GM19035 (cell line): ENCODE data around the gene GCH1.
A peak's percentile ranks its signal among the peaks of the same experiment; 100 is the strongest.
"Not testable (repeated sequence)": the region's sequence is repeated elsewhere in the genome, so short reads cannot be mapped to it uniquely, and the experiment has no call there.

ENCODE experiments used
- ATAC-seq: cut with Tn5 transposase; IDR thresholded peaks from one replicate; pipeline ENCODE4 v1.9.1; 2021; ENCODE audit not compliant: unreplicated experiment

GCH1 gene

DNA sequence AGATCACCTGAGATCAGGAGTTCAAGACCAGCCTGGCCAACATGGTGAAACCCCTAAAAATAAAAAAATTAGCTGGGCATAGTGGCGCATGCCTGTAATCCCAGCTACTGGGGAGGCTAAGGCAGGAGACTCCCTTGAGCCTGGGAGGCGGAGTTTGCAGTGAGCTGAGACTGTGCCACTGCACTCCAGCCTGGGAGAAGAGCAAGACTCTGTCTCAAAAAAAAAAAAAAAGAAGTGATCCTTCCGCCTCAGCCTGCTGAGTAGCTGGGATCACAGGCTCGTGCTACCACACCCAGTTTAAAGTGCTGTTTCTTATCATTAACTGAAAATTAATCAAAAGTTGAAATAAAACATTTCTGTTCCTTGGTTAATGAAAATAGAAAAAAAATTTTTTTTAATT, 6.3 kb upstream of the GCH1 start:
- ATAC-seq, result not testable (repeated sequence)

DNA sequence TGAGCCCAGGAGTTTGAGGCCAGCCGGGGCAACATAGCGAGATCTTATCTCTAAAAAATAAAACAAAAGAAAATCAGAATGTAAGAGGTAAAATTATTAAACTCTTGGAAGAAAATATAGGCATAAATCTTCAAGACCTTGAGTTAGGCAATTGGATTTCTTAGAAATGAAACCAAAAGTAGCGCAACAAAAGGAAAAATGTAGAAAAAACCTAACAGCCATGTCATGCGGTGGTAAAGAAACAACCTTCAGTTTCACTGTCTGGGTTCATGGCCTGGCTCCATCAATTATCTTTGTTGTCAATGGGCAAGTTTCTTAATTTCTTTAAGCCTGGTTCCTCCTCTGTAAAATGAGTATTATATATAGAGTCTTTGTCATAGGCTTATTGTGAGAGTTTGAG, 5.6 kb upstream of the GCH1 start:
- no peak for ATAC-seq

DNA sequence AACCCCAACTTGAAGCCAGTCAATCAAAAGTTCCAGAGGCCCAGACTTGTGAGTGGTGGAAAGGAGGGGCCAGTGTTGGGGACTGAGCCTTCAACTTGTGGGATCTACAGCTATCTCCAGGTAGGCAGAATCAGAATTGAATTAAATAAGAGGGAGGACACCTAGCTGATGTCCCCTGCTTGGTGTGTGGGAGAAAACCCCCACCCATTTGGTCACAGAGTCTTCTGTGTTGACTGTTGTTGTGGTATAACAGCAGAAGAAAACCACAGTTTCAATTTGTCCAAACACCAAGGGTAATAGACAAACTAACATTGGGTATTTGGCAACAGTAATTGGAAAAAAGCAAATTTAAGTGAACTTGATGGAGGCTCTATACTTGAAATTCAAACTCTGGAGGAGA, 3.4 kb upstream of the GCH1 start:
- ATAC-seq, result no peak

DNA sequence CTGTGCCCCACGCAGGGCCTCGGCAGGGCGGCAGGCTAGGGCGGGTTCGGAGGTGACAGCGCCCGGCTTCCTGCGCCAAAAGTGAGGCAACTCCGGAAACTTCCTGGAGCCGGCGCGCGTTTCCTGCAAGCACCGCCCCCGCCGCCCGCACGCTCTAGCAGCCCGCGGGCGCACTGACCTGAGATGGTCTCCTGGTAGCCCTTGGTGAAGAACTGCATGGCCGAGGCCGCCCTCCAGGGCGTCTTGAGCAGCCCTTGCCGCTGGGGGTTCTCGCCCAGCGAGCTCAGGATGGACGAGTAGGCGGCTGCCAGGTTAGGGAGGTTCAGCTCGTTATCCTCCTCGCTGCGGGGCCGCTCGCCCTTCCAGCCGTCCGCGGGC, 494 bp downstream of the GCH1 start:
- peak; percentile 54 for ATAC-seq

DNA sequence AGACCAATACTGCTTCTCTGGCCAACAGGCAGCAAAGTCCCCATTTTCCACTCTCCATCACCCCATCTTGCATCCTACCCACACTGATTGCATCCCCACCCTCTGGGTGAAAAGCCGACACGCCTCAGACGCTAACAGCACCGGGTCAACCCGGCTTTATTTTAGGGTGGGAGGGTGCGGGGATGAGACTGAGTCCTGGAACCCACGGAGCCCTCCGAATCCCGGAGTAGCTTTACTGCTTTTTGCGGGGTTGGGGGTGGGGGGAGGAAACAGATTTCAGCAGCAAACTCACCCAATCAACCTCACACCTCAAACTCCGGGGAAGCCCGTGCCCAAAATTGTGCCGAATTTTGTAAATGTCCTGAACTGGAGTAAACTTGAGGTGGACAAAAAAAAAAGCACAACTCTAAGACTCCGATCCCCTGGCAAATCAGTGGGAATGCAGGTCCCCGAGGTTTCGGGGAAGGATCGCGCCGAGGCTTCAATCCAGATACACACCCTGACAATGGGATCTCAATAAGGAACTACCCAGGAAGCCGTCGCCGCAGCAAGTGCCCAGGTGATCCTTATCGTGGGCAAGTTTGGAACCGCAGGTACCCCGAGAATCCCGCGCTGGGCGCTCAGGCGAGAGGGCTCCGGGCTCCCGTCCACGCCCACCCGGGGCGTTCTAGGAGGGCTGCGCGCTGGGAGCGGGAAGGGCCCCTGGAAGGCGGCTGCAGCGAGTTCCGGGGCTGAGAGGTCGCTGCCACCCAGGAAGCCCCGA, 1.1 kb downstream of the GCH1 start:
- no peak for ATAC-seq

DNA sequence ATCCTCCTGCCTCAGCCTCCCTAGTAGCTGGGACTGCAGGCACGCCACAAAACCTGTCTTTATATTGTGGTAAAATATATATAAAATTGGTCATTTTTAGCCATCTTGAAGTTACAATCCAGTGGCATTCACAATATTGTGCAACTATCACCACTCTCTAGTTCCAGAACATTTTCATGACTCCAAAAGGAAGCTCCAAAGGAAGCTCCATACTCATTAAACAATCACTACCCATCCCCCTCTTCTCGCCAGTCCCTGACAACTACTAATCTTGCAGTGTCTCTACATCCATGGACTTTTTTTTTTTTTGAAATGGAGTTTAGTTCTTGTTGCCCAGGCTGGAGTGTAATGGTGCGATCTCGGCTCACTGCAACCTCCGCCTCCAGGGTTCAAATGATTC, 3.1 kb downstream of the GCH1 start:
- no peak for ATAC-seq

DNA sequence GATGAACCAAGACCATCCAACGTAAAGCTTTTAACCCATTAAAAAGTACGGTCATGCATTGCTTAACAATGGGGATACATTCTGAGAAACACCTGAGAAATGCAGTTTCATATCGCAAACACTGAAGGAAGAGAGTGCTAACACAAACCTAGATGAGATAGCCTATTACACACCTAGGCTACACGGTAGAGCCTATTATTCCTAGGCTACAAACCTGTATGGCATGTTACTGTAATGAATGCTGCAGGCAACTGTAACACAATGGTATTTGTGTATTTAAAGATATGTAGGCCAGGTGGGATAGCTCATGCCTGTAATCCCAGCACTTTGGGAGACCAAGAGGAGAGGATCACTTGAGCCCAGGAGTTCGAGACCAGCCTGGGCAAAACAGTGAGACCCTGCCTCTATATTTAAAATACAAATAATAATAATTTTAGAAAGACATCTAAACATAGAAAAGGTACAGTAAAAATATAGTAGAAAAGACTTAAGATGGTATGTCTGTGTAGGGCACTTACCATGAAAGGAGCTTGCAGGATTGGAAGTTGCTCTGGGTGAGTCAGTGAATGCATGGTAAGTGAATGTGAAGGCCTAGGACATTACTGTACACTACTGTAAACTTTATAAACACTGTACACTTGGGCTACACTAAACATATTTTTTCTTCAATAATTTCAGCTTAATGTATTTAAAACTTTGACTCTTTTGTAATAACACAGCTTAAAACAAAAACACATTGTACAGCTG, 4.6 kb downstream of the GCH1 start:
- not testable (repeated sequence) for ATAC-seq

DNA sequence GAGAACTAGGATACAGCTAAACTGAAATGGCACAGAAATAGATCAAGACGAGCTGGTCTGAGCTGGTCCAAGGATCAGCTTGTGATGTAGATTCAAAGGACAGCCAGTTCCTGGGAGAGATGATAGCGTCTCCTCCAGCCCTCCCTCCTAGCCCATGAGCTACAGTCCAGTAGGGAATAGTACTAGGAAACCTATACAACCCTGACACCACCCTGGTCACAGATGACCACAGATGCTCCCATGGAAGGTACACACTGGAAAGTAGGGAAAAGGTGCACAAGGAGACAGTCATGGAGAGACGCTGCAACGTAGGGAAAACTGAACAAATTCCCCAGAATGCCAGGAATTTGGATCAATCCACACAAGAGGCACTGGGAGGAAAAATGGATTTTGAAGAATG, 6.9 kb downstream of the GCH1 start:
- ATAC-seq, result no peak

DNA sequence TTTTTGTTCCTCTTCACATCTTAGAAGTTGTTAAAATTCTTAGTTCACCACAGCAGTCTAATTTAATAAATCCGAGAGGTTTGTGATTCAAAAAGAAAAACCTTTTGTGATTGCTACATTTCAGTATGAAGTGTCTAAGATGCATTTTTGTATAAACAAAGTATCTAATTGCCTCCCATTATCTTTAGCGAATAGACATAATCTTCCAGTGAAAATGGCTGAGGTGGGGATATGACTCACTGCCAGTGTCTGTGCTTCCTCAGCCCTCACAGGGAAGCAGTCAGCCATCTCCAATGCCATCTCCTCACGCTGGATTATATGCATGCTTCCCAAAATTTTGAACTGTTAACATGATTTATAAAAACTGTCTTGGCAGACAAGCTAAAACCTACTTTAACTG, 7.6 kb downstream of the GCH1 start:
- no peak for ATAC-seq

DNA sequence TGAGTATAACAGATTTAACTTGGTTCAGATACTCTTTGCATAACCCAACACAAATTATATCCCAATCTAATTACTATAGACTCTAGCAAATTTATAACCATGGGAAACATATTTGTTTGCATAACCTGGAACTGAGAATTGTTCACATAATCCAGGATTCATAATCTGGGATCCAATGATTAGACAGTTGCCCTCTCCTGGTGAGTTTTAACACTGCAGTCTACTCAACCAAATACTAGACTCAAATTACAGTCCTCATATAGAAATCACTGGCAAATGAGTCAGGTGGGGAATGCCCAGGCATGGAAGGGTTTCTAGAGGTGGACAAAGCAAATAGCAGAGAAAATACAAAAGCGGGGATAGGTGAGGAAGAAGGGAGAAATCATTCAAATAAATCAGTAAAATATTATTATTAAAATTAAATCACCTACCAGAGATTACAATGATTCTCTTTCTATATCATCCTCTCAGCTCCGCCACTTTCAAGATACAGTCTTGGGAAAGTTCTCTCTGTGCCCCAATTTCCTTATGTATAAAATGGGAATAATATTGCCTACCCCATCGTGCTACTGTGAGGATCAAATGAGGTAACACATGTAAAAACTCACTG, 9.4 kb downstream of the GCH1 start:
- ATAC-seq, result no peak

DNA sequence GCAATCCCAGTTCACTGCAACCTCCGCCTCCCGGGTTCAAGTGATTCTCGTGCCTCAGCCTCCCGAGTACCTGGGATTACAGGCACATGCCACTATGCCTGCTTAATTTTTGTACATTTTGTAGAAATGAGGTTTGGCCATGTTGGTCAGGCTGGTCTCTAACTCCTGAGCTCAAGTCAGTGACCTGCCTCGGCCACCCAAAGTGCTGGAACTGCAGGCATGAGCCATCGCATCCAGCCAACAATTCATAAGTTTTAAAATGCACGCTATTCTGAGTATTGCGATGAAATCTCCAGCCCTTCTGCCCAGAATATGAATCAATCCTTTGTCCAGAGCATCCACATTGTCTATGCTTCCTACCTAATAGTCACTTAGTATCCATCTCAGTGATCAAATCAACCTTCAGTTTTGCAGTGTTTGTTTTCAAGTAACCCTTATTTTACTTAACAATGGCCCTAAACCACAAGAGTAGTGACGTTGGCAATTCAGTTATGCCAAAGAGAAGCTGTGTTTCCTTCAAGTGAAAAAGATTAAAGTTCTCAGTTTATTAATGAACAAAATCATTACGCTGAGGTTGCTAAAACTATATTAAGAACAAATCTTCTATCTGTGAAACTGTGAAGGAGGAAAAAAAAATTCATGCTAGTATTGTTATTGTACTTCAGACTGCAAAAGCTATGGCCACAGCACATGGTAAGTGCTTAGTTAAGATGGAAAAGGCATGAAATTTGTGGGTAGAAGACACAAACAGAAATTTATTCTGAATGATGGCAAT, 11.0 kb downstream of the GCH1 start:
- ATAC-seq, result no peak

DNA sequence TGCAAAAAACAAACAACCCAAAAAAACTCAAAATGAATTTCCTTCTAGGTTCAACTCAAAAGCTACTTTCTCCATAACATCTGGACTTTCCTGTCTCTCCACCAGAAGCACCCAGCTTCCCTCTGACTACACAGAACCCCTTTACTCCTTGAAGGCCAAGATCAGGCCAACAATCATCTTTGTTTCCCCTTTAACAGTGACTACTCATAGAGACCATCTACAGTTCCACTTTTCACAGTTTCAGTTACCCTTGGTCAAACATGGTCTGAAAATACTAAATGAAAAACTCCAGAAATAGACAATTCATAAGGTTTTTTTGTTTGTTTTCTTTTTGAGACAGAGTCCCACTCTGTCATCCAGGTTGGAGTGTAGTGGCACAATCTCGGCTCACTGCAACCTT, 11.8 kb downstream of the GCH1 start:
- peak; percentile 78 for ATAC-seq

DNA sequence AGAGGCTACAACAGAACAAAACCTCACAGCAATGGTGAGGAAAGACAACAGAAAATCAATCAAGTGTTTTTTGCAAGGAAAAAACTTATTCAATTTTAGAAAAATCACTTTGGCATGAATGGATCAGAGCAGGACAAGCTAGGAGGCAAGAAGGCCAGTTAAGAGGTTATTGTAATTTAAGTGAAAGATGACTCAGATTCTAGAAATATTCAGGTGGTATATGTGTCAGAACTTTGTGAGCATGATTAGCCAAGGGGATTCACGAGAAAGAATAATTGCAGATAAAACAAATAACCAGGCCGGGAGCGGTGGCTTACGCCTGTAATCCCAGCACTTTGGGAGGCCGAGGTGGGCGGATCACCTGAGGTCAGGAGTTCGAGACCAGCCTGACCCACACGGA, 12.7 kb downstream of the GCH1 start:
- ATAC-seq, result no peak

DNA sequence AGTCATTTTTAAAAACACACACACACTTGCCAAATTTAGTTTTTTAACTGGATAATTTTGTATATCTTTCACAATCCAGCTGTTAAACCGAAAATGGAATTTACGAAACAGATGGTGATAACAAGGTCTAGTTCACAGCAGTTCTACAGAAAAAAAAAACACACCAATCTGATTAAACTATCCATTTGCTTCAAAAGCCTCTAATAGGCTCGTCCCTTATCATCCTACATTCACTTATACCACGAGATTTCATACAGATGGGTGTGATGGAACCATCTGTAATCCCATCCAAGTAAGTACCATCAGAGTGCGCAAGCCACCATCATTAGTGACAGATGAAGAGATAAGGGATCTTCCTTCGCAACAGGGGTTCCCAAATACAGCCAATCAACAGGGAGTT, 20.1 kb downstream of the GCH1 start:
- ATAC-seq, result no peak

DNA sequence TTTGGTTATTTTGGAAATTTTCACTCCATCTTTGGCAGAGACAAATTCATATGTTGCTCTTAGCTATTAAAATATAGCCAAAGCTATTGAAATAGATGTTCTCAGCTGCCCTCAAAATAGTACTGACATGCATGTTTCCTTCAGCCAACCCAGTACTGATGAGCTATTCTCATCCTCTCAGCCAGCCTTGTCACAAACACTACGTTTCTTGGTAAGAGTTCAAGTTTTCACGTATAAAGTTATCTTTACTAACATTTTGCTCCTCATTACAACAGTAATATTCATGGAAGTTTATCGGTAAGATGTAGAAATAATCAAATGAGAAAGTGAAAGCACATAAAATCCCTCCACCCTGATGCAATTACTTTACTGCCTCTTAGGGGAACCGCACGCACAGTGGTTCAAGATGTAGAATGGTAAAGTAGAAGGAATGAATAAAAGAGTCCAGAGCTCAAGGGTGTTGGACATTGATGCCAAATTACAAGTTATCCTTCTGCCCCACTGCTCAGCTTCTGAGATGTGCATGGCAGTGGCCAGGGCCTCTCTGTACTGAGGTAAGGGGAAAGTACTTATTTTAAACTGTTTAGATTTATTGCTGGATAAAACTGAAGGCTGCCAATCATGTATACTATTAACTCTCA, 20.7 kb downstream of the GCH1 start:
- ATAC-seq, result peak; percentile 58

DNA sequence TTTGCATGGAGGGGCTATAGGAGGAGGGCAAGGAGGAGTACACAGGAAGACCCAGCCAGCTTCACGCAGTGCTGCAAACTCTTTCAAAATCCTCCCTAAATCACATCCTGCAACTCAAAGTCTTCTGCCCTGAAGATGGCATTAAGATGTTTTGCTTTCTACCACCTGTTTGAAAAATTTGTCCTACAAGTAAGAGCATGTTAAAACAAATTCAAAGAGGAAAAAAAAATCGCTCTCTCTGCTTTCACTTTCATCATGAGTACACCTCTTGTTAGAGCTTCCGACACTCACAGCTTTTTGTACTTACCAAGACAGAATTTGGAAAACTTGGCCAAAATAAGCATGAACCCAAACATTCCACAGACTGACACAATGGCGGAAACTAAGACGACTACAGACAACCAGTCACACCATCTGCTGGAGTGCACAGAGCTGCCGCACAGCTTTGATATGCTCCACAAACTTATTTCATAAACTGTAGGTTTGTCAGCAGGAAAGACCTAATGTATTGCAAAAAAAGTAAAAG, 21.3 kb downstream of the GCH1 start:
- peak; percentile 69 for ATAC-seq

DNA sequence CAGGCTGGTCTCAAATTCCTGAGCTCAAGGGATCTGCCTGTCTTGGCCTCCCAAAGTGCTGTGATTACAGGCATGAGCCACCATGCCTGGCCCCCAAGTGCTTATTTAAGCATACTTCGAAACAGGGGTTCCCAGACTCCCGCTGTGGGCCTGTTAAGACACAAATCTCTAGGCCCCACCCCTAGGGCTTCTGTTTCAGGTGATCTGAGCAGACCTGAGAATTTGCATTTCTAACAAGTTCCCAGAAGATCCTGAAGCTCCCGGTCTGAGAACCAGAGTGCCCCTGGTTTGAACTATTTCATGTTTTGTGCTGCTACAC, 25.0 kb downstream of the GCH1 start:
- no peak for ATAC-seq

DNA sequence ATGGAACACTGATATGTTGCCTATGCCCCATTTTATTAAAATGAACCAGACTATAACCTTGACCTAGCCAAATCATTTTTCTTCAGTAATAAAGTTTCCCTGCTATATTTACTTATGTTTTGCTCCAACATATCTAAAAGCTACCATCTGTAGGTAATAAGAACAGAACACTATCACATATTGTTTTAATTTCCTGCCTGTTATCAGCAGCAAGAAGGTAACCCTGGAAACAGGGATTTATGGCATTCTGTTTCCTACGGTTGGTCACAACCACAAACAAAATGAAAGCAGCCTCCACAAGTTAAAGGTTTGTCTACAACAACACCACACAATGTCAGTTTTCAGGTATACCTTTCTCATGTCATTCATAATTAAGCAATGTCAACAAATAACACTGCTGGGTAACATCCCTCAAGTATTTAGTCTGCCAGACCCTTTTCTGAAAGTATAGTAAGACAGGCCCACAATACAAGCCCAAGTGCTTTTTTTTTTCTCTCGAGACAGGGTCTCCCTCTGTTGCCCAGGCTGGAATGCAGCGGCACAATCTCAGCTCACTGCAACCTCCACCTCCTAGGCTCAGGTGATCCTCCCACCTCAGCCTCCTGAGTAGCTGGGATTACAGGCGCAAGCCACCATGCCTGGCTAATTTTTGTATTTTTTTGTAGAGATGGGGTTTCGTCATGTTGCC, 25.5 kb downstream of the GCH1 start:
- ATAC-seq, result no peak

DNA sequence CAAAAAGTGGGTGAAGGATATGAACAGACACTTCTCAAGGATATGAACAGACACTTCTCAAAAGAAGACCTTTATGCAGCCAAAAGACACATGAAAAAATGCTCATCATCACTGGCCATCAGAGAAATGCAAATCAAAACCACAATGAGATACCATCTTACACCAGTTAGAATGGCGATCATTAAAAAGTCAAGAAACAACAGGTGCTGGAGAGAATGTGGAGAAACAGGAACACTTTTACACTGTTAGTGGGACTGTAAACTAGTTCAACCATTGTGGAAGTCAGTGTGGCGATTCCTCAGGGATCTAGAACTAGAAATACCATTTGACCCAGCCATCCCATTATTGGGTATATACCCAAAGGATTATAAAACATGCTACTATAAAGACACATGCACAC, 27.0 kb downstream of the GCH1 start:
- not testable (repeated sequence) for ATAC-seq
